HG02759 (cell line): Measurements from ENCODE around the gene PRRT4.

Experiments used
- ATAC-seq: cut with Tn5 transposase; IDR thresholded peaks from one replicate; pipeline ENCODE4 v1.9.1; 2021; ENCODE audit warnings: mild to moderate bottlenecking, moderate library complexity; ENCODE audit not compliant: unreplicated experiment

Gene PRRT4

DNA sequence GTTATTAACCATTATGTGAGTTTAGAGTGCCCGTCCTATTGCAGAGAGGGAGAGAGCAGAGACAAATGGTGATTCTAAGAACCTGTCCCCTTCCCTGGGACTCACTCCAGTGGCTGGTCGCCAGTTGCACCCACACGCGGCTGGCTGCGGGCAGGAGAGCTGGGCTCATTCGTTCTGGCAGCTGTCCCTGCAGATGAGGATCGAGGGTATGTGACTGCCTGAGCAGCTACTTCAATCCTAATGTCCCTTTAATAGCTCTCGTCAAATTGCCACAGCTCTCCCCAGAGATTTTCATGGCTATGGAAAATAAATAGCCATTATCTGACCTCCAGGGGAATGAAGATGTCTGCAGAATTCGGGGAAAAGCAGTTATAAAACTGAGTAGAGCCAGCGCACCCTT is 59.4 kb downstream of the PRRT4 start:
- ATAC-seq, result no peak
